Measurements from ENCODE around the gene RBMY1A1.
"Not testable (repeated sequence)": the region's sequence is repeated elsewhere in the genome, so short reads cannot be mapped to it uniquely, and the experiment has no call there.

RBMY1A1 gene

GRCh38 chrY:21534579-21534978 lies at the start of gene RBMY1A1:
Gene RBMY1A1 (plus strand): TSS chrY:21534879. CDS start chrY:21536892, 2,013 bp downstream.
- DNase-seq; intact Hi-C loops (cut with DNase I): not testable (repeated sequence)

GRCh38 chrY:21511038-21511437 lies 23.6 kb upstream of the RBMY1A1 start, which contains the start of gene RBMY1B:
Gene RBMY1B (plus strand): TSS chrY:21511338. CDS start chrY:21513351, 2,013 bp downstream.
- DNase-seq; intact Hi-C loops (cut with DNase I): not testable (repeated sequence)

GRCh38 chrY:21559316-21559984 lies 24.8 kb downstream of the RBMY1A1 start:
- DNase-seq; intact Hi-C loops (cut with DNase I): not testable (repeated sequence)

- no peak for DNase-seq
- intact Hi-C loops (cut with DNase I), result no loop called here
Observed at GRCh38 chrY:21585449-21585848, 50.8 kb downstream of the RBMY1A1 start.

- DNase-seq; intact Hi-C loops (cut with DNase I): not testable (repeated sequence)
Observed at GRCh38 chrY:21586454-21586853, 51.8 kb downstream of the RBMY1A1 start.

- DNase-seq, result no peak
- intact Hi-C loops (cut with DNase I), result no loop called here
Observed at GRCh38 chrY:21592059-21592458, 57.4 kb downstream of the RBMY1A1 start.

GRCh38 chrY:21596287-21596686 lies 61.6 kb downstream of the RBMY1A1 start:
- DNase-seq; intact Hi-C loops (cut with DNase I): not testable (repeated sequence)
